Measurements from ENCODE around the gene MGAT5B. TPM values are rescaled to one million over a fixed set of nuclear protein-coding genes. Genes with fewer than 3 reads are reported as not detected.

MGAT5B gene
- total RNA-seq, 2 donors from 2014 or later, result 0.05 to 0.27 TPM

GRCh38 chr17:76884995-76885893 is 17.0 kb downstream of the MGAT5B start:
- Histone ChIP-seq H3K4me1 (no peaks in the 10 kb centered on the region), H3K27ac (no peak overlapping the region), H3K4me3 (no peak overlapping the region), H3K9me3 (no peaks in the 10 kb centered on the region), H3K36me3 (no peaks in the 10 kb centered on the region), H3K27me3 (no peaks in the 10 kb centered on the region), H3K9ac (ENCODE audit: low read depth in 2 of 2, low read length in 2 of 2) (no peak overlapping the region)
- DNase-seq, result no peak
- intact Hi-C loops (cut with DNase I), result no loop called here
- no peak for TF ChIP-seq CTCF (IDR thresholded peaks at IDR 0.05)

- intact Hi-C loops (cut with DNase I), result no loop called here
- no peak overlapping the region for H3K9ac ChIP-seq (ENCODE audit: low read depth in 2 of 2, low read length in 2 of 2)
- H3K27ac ChIP-seq, result no peak overlapping the region
- no peak for TF ChIP-seq CTCF (IDR thresholded peaks at IDR 0.05)
- no peaks in the 10 kb centered on the region for H3K4me1 ChIP-seq
- H3K36me3 ChIP-seq, result no peaks in the 10 kb centered on the region
- no peaks in the 10 kb centered on the region for H3K9me3 ChIP-seq
- H3K4me3 ChIP-seq, result no peak overlapping the region
- no peak for DNase-seq
- H3K27me3 ChIP-seq, result no peaks in the 10 kb centered on the region
These were observed 17.7 kb downstream of the MGAT5B start for GRCh38 chr17:76885894-76886290.

- intact Hi-C loops (cut with DNase I), result no loop called here
These were observed 18.2 kb downstream of the MGAT5B start for GRCh38 chr17:76886395-76886794.

GRCh38 chr17:76887802-76888201 is 19.6 kb downstream of the MGAT5B start:
- Histone ChIP-seq H3K4me3 (no peak overlapping the region), H3K36me3 (no peaks in the 10 kb centered on the region), H3K9me3 (no peaks in the 10 kb centered on the region), H3K4me1 (no peaks in the 10 kb centered on the region), H3K9ac (ENCODE audit: low read depth in 2 of 2, low read length in 2 of 2) (no peak overlapping the region), H3K27ac (no peak overlapping the region), H3K27me3 (no peaks in the 10 kb centered on the region)
- no peak for TF ChIP-seq CTCF (IDR thresholded peaks at IDR 0.05)
- DNase-seq, result no peak
- intact Hi-C loops (cut with DNase I), result no loop called here

More at GRCh38 chr17:76886395-76886794, 18.2 kb downstream of the MGAT5B start:
- Histone ChIP-seq H3K4me1 (no peaks in the 10 kb centered on the region), H3K9me3 (no peaks in the 10 kb centered on the region), H3K4me3 (no peak overlapping the region), H3K27ac (no peak overlapping the region), H3K36me3 (no peaks in the 10 kb centered on the region), H3K9ac (ENCODE audit: low read depth in 2 of 2, low read length in 2 of 2) (no peak overlapping the region), H3K27me3 (no peaks in the 10 kb centered on the region)
- no peak for DNase-seq
- no peak for TF ChIP-seq CTCF (IDR thresholded peaks at IDR 0.05)

- no peak for TF ChIP-seq CTCF (IDR thresholded peaks at IDR 0.05)
- Histone ChIP-seq H3K27ac (no peak overlapping the region), H3K36me3 (no peaks in the 10 kb centered on the region), H3K9ac (ENCODE audit: low read depth in 2 of 2, low read length in 2 of 2) (no peak overlapping the region), H3K27me3 (no peaks in the 10 kb centered on the region), H3K4me1 (no peaks in the 10 kb centered on the region), H3K9me3 (no peaks in the 10 kb centered on the region), H3K4me3 (no peak overlapping the region)
- intact Hi-C loops (cut with DNase I), result no loop called here
- no peak for DNase-seq
These were observed 20.5 kb downstream of the MGAT5B start for GRCh38 chr17:76888661-76889060.

All from colonic mucosa (tissue), 4 donors.